Skin epidermis (tissue), 12 donors: ENCODE measurements around the gene NOS1.
"Not testable (repeated sequence)": the region's sequence is repeated elsewhere in the genome, so short reads cannot be mapped to it uniquely, and the experiment has no call there.

ENCODE experiments used
- H3K27ac ChIP-seq, 21 experiments: fragments of 200-600 bp; sonication (generic) in 11 of 21; one replicate each; pipeline ENCODE4 v1.5.0; 2020; ENCODE audit warnings: mild to moderate bottlenecking in 3 of 21, inconsistent platforms in 2 of 21, moderate library complexity in 2 of 21
- H3K4me3 ChIP-seq, 7 experiments: fragments of 200-600 bp; sonication (generic) in 2 of 7; one replicate each; pipeline ENCODE4 v1.5.0; 2020; ENCODE audit warnings: inconsistent platforms in 2 of 7, mild to moderate bottlenecking in 2 of 7, moderate library complexity in 1 of 7

NOS1 gene

DNA sequence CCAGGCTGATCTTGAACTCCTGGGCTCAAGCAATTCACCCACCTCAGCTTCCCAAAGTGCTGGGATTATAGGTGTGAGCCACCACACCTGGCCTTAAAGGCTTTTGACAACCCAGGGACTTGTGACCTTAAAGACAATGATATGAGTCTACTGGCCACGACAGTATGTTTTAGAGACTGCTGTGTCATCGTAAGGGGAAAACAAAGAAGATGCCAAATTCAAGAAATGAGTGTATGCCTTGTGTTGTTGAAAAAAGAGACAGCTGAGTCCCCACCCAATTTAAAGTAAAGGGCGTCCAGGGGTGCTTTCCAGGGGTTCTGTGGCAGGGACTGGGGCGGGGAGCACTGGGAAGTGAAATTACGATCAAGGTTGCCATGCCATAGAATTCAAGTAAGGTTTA is 144.7 kb downstream of the NOS1 start:
- Histone ChIP-seq H3K27ac (no peak overlapping the region), H3K4me3 (no peak overlapping the region)

DNA sequence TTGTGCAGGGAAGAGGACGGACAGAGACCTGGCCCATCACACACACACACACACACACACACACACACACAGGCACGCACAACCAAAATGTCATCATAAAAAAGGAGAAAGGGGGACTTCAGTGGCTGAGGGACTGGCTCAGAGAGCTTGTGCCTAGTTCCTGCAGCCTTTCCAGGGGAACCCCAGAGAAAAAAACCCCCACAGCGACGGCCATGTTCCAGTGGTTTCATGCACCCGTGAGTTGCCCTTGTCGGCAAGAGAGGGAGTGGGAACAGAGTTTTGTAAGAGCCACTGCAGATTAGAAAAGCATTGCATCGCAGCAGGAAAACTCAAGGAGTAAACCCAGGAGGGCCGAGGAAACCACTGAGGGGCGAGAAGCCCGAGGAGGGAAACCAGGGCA is 146.6 kb downstream of the NOS1 start:
- Histone ChIP-seq H3K4me3 (no peak overlapping the region), H3K27ac (no peak overlapping the region)

DNA sequence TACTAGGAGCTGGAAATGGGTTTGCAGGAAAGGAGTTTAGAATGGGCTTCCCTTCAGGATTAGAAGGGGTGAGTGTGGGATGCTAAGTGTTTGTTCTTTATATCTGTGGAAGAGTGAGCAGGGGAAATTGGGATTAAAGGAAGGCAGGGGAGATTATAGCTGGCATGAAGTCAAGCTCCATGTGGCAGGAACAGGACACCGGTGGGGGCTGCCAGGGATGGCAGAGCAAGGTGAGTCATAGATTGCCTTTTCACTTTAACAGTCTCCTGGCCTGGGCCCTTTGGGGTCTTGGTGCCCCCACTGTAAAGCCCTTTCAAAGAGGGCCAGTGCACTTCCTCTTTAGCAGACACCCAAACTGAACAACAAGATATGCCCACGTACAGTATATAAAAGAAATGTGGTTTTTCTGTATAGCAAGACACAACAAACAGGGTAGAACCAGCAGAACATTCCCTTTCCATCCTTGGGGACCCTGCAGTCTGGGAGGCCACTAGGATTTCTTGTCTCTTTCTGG is 148.1 kb downstream of the NOS1 start:
- H3K27ac ChIP-seq = no peak overlapping the region

DNA sequence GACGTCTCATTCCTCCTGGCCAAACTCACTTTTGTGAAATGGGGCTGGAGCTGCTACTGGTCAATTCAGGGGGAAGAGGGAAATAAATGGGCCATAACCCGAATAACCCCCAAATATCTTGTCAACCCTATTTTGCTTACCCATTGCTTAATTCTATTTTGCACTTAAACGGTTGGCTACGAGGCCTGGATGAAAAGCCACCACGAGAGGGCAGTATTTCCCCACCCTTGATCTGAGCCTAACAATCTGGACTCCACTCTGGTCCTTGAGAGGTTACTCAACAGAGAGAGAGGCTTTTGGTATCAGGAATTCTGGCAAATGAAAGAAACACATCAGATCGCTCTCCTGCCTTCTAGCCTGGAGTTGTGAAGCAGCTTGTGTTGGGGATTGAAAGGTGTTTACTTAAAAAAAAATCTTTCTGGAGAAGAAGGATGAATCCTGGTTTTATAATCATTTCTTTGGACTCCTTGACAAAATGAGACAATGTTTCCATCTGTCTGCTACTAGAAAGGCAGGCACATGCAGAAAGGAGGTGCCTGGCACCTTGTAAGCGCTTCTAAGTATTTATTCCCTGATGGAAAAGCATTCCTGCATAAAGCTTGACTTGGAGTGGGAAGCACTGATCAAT is 148.7 kb downstream of the NOS1 start:
- Histone ChIP-seq H3K27ac (no peak overlapping the region), H3K4me3 (no peak overlapping the region)

More for the DNA sequence above, 148.1 kb downstream of the NOS1 start:
- no peak overlapping the region for H3K4me3 ChIP-seq

DNA sequence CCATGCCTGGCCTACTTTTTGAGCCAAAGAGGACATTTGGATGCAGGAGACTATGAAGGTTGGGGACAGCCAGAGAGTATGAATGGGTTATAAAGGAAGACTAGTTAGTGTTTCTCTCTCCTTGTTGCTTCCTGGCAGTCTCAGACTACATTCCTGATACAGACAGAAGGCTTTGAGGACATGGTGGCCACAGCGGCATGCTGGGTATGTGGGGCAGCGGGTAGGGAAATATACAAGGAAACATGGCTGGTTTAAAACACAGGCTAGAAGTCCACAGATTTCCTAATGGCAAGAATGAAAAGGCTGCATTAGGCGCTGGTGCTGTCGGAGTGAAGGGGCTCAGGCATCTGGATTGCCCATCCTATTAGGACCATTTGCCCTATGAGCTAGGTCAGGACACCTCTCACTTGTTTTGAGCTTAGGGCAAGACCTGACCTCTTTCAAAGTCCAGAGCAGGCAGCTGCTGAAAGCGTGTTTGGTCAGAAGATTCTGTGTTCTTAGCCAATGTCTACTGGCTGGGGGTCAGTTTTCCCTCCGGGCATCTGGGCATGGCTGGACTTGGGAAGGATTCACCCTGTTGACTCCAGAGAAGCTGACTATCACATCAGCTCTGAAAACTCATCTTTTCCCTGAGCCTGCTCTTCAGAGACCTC is 151.0 kb downstream of the NOS1 start:
- no peak overlapping the region for H3K4me3 ChIP-seq
- no peak overlapping the region for H3K27ac ChIP-seq

DNA sequence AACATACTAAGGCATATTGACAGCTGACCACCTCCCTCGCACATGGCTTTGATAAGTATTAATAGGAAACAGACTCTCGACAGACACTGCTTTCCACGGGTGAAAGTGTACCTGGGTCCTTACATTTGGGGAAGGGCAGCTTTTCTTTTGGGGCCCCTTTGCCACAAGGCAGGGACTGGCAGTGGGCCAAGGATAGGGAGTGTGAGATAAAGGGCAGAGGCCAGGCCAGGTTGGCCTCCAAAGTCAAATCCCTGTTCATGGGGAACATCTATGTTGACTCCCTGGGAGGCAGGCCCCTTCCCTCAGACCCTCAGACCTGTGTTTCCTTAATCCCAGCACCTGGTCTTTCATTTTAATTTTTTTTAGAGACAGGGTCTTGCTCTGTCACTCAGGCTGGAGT is 151.8 kb downstream of the NOS1 start:
- no peak overlapping the region for H3K4me3 ChIP-seq
- H3K27ac ChIP-seq = no peak overlapping the region

DNA sequence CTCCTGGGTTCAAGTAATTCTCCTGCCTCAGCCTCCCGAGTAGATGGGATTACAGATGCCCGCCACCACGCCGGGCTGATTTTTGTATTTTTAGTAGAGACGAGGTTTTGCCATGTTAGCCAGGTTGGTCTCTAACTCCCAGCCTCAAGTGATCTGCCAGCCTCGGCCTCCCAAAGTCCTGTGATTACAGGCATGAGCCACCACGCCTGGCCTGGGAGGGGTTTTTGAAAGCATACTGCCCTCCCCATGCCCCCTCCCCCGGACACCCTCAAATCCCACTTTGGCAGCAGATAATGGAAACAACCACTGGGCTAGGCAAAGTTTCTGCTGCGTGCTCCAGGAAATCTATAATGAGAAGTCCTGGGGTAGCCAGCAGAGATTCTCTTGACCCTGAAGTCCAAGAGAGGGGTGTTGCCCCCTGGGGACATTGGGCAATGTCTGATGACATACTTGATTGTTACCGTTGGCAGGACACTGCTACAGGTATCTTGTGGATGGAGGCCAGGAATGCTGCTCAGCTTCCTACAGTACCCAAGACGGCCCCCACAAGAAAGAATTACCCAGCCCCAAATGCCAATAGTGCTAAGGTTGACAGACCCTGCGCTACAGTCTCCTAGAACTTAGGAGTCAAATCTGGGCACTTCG is 152.5 kb downstream of the NOS1 start:
- Histone ChIP-seq H3K4me3 (no peak overlapping the region), H3K27ac (no peak overlapping the region)

DNA sequence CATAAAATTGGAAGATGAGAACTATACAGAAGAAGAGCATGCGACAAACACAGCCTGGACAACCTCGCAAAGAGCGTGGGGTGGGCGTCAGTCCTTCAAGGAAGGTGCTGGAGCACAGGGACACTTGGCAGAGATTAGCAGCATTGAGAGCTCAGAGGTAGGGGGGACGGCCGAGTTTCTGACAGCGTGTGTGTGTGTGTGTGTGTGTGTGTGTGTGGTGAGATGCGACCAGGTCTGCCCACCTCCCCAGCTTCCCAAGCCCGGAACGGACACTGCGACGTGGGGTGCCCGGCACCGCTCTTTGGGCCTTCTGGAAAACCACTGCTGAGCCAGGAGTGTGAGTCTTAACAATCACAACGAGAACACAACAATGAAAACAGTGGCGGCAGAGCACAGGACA is 153.2 kb downstream of the NOS1 start:
- Histone ChIP-seq H3K27ac (no peak overlapping the region), H3K4me3 (no peak overlapping the region)

DNA sequence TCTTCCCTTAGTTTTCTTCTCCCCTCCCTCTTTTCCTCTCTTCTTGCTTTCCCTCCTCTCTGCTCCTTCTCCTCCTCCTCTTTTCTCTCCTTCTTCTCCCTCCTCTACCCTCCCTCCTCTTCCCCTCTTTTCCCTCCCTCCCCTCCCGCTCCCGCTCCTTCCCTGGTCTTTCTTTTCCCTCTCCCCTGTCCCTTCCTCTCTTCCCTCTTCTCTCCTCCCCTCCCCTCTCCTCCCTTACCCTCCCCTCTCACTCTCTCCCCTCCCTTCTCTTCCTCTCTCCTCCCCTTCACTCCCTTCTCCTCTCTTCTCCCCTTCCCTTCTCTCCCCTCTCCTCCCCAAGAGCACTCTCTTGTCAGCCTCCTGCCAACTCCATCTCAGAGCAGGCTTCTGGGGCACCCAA is 153.8 kb downstream of the NOS1 start:
- Histone ChIP-seq H3K4me3 (no peak overlapping the region), H3K27ac (no peak overlapping the region)

DNA sequence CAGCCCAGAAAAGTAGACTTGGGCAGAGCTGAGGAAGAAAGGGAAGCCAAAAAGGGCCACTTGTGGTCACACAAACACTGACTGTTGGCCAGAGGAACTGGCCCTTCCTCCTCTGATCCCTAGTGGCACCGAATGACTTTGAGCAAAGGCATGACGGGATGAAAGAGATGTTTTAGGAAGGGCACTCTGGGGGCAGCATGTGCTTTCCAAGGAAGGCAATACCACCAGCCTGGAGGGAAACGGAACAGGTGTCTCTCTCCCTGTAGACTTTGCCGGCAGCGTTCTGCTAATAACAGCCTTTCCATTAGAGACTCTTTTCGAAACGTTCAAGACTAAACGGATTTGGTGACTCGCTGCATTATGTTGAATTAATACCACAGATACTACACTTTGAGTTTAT is 158.9 kb downstream of the NOS1 start:
- no peak overlapping the region for H3K27ac ChIP-seq
- no peak overlapping the region for H3K4me3 ChIP-seq

DNA sequence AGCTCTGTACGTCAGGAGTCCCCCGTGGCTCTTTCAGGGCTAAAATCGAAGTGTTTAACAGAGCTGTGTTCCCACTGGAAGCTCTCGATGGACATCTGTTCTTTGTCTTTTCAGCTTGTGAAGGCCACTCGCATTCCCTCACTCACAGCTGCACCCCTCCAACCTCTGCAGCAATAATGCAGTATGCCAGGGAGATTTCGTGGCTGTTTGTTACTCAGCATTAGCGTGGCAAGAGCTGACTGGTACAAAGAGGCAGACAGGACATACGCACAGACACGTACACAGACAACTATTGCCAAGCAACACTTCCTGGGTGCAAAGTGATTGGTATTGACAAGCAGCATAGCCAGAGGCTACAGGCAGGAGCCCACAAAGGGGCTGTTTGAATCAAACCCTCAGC is 159.4 kb downstream of the NOS1 start:
- Histone ChIP-seq H3K4me3 (no peak overlapping the region), H3K27ac (no peak overlapping the region)

DNA sequence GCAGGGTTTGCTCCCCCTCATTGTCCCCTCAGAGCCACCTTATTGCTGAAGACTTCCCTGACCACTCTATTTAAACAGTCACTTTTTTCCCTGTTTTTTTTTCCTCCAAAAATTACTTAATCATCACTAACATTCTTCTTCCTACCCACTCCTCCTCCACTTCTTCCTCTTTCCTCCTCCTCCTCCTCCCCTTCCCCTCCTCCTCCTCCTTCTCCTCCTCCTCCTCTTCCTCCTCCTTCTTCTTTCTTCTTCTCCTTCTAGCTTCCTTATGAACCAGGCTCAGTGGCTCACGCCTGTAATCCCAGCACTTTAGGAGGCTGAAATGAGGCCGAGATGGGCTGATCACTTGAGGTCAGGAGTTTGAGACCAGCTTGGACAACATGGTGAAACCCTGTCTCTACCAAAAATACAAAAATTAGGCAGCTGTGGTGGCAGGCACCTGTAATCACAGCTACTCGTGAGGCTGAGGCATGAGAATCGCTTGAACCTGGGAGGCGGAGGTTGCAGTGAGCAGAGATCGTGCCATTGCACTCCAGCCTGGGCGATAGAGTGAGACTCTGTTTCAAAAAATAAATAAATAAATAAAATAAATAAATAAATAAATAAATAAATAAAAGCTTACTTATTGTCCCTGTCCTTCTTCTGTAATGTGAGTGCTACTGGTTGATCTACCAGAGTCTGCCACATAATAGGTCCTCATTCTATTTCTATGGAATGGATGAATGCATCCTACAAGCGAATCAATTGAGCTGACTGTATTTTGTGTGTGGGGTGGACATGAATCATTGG is 161.3 kb downstream of the NOS1 start:
- H3K4me3 ChIP-seq, H3K27ac ChIP-seq: not testable (repeated sequence)

DNA sequence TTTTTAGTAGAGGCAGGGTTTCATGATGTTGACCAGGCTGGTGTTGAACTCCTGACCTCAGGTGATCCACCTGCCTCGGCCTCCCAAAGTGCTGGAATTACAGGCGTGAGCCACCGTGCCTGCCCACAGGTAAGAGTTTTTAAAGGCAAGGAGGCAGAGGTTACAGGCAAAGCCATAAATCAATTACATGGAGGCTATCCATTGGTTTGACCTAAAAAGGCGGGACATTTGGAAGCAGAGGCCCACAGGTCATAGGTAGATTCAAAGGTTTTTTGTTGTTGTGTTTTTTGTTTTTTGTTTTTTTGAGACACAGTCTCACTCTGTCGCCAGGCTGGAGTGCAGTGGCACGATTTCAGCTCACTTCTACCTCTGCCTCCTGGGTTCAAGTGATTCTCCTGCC is 165.1 kb downstream of the NOS1 start:
- H3K27ac ChIP-seq, H3K4me3 ChIP-seq: not testable (repeated sequence)

DNA sequence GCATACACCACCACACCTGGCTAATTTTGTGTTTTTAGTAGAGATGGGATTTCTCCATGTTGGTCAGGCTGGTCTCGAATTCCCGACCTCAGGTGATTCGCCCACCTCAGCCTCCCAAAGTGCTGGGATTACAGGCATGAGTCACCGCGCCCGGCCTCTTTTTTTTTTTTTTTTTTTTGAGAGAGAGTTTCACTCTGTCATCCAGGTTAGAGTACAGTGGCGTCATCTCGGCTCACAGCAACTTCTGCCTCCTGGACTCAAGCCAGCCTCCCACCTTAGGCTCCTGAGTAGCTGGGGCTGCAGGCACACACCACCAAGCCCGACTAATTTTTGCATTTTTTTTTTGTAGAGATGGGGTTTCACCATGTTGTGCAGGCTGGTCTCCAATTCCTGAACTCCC is 166.4 kb downstream of the NOS1 start:
- not testable (repeated sequence) for H3K27ac ChIP-seq, H3K4me3 ChIP-seq

DNA sequence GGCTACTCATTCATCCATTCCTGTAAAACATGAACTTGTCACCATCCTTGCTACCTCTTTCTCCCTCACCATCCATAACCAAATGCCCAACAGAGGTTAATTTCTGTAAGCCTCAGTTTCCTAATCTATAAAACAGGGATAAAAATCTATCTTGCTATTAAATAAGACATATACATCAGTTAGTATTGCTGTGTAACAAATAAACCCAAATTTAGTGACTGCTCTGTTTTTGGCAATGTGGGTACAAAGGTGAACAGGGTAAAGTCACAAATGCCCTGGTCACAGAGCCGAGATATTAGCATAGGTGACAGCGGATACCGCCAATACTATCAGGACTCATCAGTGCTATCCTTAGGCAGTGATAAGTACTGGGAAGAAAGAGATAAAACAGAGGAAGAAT is 167.5 kb downstream of the NOS1 start:
- no peak overlapping the region for H3K4me3 ChIP-seq
- no peak overlapping the region for H3K27ac ChIP-seq

DNA sequence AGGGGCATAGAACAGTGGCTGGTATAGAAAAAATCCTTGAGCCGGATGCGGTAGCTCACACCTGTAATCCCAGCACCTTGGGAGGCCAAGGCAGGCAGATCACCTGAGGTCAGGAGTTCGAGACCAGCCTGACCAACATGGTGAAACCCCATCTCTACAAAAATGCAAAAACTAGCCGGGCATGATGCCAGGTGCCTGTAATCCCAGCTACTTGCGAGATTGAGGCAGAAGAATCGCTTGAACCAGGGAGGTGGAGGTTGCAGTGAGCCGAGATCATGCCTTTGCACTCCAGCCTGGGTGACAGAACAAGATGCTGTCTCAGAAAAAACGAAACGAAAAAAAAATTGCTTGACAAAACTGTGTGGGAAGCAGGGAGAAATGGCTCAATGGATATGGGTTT is 168.8 kb downstream of the NOS1 start:
- not testable (repeated sequence) for H3K27ac ChIP-seq, H3K4me3 ChIP-seq

DNA sequence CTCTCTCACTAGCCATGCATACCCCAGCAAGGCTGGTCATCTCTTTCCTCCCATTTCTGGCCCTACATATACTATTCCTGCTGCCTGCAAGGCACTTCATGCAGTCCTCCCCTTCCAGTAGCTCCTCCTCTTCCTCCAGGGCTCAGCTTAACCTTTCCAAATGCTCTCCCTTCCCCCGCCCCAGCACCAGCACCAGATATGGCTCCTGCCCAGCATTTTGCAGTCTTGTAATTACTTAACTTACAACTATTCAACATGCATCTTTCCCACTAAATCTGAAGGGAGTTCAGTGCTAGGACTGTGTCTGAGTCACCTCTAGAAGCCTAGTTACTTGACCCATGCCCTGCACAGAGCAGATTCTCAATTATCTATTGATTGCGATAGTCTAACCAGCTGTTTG is 169.4 kb downstream of the NOS1 start:
- H3K4me3 ChIP-seq = no peak overlapping the region
- no peak overlapping the region for H3K27ac ChIP-seq

DNA sequence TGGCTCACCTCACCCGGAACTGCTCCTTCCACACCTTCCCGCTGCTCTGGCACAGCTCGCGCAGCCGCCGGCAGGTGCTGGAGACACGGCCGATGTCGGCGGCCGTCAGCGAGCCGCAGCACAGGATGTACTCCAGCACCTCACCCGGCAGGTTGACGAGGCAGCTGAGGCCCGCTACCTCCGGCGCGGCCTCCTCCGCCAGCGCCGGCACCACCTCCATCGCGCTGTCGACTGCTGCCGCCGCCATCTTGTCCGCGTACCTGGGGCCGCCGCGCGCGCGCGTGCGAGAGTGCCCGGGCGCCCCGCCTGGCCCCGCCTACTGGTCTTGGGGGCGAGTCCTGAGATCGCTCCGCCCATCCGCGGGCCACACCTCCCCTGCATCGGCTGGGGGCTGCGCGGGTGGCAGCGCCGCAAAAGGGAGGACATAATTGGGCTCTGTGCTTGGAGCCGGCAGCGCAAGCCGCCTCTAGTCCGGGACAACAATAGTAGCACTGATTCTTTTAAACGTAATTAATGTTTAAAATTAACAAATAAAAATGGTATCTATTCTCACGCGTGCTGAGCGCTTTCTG is 171.1 kb downstream of the NOS1 start, which contains the start of gene FBXO21:
Gene FBXO21 (minus strand): TSS at position 261 of the 572 bp plus-strand sequence. CDS start 14 bp downstream, at position 247.
- Histone ChIP-seq H3K4me3 (peak within 1 kb of the TSS; percentile 66 to 91 (median 78)), H3K27ac (peak within 1 kb of the TSS in 18 of 21 experiments; percentile 33 to 88 (median 73))

DNA sequence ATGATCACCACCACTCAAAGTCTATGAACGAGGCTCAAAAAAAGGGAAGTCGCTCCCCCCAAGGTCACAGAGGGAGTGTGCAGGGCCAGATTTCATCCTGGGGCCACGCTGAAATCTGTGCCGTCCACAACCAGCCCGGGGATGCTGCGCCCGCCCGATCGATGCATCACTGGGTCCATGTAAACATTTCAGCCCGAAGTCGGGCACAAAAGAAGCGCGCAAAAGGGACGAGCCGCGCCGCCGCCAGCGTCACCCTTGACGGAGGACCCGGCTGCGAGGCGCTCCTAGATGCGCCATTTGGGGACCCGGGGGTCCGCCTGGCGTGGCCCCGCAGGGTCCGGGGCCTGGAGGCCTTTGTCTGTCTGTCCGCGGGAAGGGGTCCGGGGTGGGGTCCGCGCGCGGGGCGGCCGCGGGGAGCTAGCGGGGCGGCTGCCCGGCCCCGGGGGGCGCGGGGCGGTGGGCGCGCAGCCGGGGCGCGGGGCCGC is 171.7 kb downstream of the NOS1 start:
- Histone ChIP-seq H3K27ac (peak overlapping the region in 17 of 21 experiments; percentile 33 to 88 (median 73)), H3K4me3 (peak overlapping the region; percentile 66 to 91 (median 78))
